MM.1S (cell line): ENCODE measurements around the gene HPX.

Source experiments
- EZH2 ChIP-seq: fragments of 300-600 bp; sonication (generic); optimal IDR thresholded peaks from 2 replicates; pipeline ENCODE3; 2017; ENCODE audit warnings: low read depth, mild to moderate bottlenecking, antibody characterized with exemption, low read length, mixed read lengths
- EZH2phosphoT487 ChIP-seq: fragments of 300-600 bp; sonication (generic); IDR thresholded peaks from 2 replicates; pipeline ENCODE4 v1.6.1; 2018; ENCODE audit warnings: antibody characterized with exemption, low read length
- TF ChIP-seq, protein P1 (sequence below): fragments of 300-600 bp; sonication (generic); IDR thresholded peaks from 2 replicates; pipeline ENCODE4 v1.5.1; 2016; ENCODE audit warnings: antibody characterized with exemption, low read length, mixed read lengths

DNA sequence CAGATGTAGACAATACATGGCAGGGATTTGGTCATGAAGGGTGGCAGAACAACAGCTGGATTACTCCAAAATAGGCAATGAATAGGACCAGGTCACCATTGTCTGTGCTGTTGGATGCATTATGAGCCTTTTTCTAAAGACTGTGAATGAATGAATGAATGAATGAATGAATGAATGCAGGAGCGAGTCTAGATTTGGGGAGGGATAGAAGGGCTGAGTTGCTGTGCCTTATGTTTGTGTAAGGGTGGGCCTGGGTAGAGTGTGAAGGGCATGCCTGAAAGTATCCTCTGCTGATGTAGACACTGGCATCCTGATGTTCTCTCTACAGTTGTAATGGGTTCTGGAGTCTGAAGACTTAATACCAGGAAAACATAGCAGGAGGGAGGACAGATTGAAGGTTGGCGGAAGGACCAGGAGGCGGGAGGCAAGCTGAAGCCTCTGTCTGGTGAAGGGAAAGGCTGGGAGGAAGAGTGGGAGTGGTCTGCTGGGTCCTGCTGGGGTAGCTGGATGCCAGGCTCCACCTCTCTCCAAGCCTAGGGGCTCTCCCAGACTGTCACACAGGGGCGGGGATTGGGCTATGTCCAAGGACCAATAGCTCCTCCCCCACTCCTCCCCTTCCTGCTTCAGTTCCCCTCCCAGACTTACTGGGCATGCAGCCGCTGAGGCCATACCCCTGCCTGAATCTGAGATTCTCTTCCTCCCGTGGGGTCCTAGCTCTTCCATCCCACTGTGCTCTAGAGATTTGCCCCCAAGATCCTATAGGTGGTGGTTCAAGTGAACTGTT is 28.1 kb upstream of the HPX start:
- TF ChIP-seq, protein P1, sequence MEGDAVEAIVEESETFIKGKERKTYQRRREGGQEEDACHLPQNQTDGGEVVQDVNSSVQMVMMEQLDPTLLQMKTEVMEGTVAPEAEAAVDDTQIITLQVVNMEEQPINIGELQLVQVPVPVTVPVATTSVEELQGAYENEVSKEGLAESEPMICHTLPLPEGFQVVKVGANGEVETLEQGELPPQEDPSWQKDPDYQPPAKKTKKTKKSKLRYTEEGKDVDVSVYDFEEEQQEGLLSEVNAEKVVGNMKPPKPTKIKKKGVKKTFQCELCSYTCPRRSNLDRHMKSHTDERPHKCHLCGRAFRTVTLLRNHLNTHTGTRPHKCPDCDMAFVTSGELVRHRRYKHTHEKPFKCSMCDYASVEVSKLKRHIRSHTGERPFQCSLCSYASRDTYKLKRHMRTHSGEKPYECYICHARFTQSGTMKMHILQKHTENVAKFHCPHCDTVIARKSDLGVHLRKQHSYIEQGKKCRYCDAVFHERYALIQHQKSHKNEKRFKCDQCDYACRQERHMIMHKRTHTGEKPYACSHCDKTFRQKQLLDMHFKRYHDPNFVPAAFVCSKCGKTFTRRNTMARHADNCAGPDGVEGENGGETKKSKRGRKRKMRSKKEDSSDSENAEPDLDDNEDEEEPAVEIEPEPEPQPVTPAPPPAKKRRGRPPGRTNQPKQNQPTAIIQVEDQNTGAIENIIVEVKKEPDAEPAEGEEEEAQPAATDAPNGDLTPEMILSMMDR: no peak
- TF ChIP-seq EZH2 (no peak), EZH2phosphoT487 (no peak)
